Measurements from ENCODE around the gene OR5H2.

GRCh38 chr3:98325055-98325454 lies 42.8 kb downstream of the OR5H2 start:
- TF ChIP-seq CTCF (IDR thresholded peaks at IDR 0.05): no peak
- no peak for TF ChIP-seq ESRRA (CRISPR knock-in tag; IDR thresholded peaks at IDR 0.05; ENCODE audit: borderline replicate concordance)
- TF ChIP-seq JUN (CRISPR knock-in tag; IDR thresholded peaks at IDR 0.05): no peak
- no peak for TF ChIP-seq SP1 (CRISPR knock-in tag; conservative IDR thresholded peaks at IDR 0.05)
- TF ChIP-seq SMAD3 (CRISPR knock-in tag; IDR thresholded peaks at IDR 0.05; ENCODE audit: borderline replicate concordance): no peak
- TF ChIP-seq USF1 (CRISPR knock-in tag; IDR thresholded peaks at IDR 0.05): 0 out of 2 replicates have a peak, but pooled peaks have one; percentile 42
- no peak for TF ChIP-seq PREB (CRISPR knock-in tag; IDR thresholded peaks at IDR 0.05; ENCODE audit: borderline replicate concordance)
- TF ChIP-seq NFYB (CRISPR knock-in tag; conservative IDR thresholded peaks at IDR 0.05; ENCODE audit: low read depth): no peak
- no peak for TF ChIP-seq ZMAT4 (CRISPR knock-in tag; IDR thresholded peaks at IDR 0.05)
- TF ChIP-seq TEAD4 (CRISPR knock-in tag; IDR thresholded peaks at IDR 0.05): no peak
- TF ChIP-seq GRHL2 (CRISPR knock-in tag; IDR thresholded peaks at IDR 0.05; ENCODE audit: insufficient replicate concordance, severe bottlenecking): no peak
- TF ChIP-seq ATF1 (CRISPR knock-in tag; IDR thresholded peaks at IDR 0.05): no peak
- TF ChIP-seq STAT6 (CRISPR knock-in tag; conservative IDR thresholded peaks at IDR 0.05; ENCODE audit: low read depth): no peak
- TF ChIP-seq ZNF512 (CRISPR knock-in tag; IDR thresholded peaks at IDR 0.05; ENCODE audit: borderline replicate concordance): no peak

Measured in WTC11 (cell line).